Heart right ventricle (tissue), 16 donors: ENCODE data around the gene TMEM134. TPM values are rescaled to one million over a fixed set of nuclear protein-coding genes. Genes with fewer than 3 reads are reported as not detected.

Experiments
- ATAC-seq, 8 donors: fragments of 200-7000 bp; cut with Tn5 transposase; one replicate each; pipeline ENCODE4 v1.9.1; 2020; ENCODE audit warnings: mild to moderate bottlenecking in 8 of 8, moderate library complexity in 8 of 8, moderate number of reproducible peaks in 1 of 8
- DNase-seq, 2 donors: peaks; one replicate each; pipeline ENCODE4 v3.0.0-alpha.2; 2020
- H3K27ac ChIP-seq, 10 donors: fragments of 200-600 bp; sonication (generic) in 2 of 10; one replicate each; pipeline versions ENCODE4 v1.5.0 to v1.8.0; 2020 to 2022; ENCODE audit warnings: mild to moderate bottlenecking in 3 of 10
- H3K27me3 ChIP-seq, 7 donors: fragments of 200-600 bp; one replicate each; pipeline ENCODE4 v1.8.0; 2021 to 2022; ENCODE audit warnings: mild to moderate bottlenecking in 2 of 7
- H3K36me3 ChIP-seq, 9 donors: fragments of 200-600 bp; sonication (generic) in 1 of 9; one replicate each; pipeline versions ENCODE4 v1.5.0 to v1.8.0; 2020 to 2022; ENCODE audit warnings: mild to moderate bottlenecking in 2 of 9
- H3K4me1 ChIP-seq, 9 donors: fragments of 200-600 bp; sonication (generic) in 1 of 9; one replicate each; pipeline versions ENCODE4 v1.5.0 to v1.8.0; 2020 to 2022; ENCODE audit warnings: mild to moderate bottlenecking in 4 of 9
- H3K4me3 ChIP-seq, 10 donors: fragments of 200-600 bp; sonication (generic) in 2 of 10; one replicate each; pipeline versions ENCODE4 v1.5.0 to v1.8.0; 2020 to 2022; ENCODE audit warnings: mild to moderate bottlenecking in 7 of 10, moderate library complexity in 2 of 10
- H3K9me3 ChIP-seq, 11 donors: fragments of 200-600 bp in 10 of 11; sonication (generic) in 2 of 11; one replicate each; pipeline versions ENCODE4 v1.5.0 to v1.8.0; 2013 to 2022; ENCODE audit warnings: mild to moderate bottlenecking in 2 of 11, control low read depth in 1 of 11, moderate library complexity in 1 of 11
- WGBS, 2 donors: extraction: QIAGEN DNeasy Blood & Tissue Kit; methylation state at CpG; one replicate each; pipeline ENCODE4 v1.1.7; 2013; ENCODE audit warnings: inconsistent platforms in 1 of 2; 5-methylcytosine and 5-hydroxymethylcytosine counted together
- intact Hi-C, 10 donors: fragments of 100-400 bp; cut with DNase I; formaldehyde crosslinking; loops; one replicate each; pipeline versions ENCODE4 v1.11.1 to v1.14.2; 2022
- polyA plus RNA-seq, 2 donors: library from polyadenylated mRNA; stranded (reverse); fragments of 200-250 nt; gene quantifications; one replicate each; pipeline ENCODE4 v1.2.3, GENCODE V29; 2013
- total RNA-seq, 10 donors: library from RNA; stranded (reverse); fragmentation: NEBNext Ultra II Directional in 3 of 10; extraction: Animal tissue kit (Norgen Biotek cat#: 25700) in 3 of 10; gene quantifications; one replicate each; pipeline versions ENCODE4 v1.2.1 to v1.2.4, GENCODE V29; 2021 to 2023
- TF ChIP-seq, protein P1 (sequence below), 9 donors: fragments of 200-600 bp; sonication (generic) in 2 of 9; IDR thresholded peaks; one replicate each; pipeline versions ENCODE4 v1.5.0 to v1.8.0; 2021 to 2022; ENCODE audit warnings: antibody characterized with exemption in 9 of 9, mild to moderate bottlenecking in 5 of 9, moderate library complexity in 1 of 9
- donor health status: Arrhythmogenic right ventricular cardiomyopathy.
- donor health status: ischemic (EF 13 %, LVEDD 7.1; RV severe dilation, severe dysfunction).
- donor health status: healthy with polysubstance abuse.
- donor health status: DM: no; HTN: yes; CAD: no.
- donor health status: DM: no; HTN: no; CAD: no.
- donor health status: ischemic (EF 25% LVEDD 6.9; RV normal size, moderate dysfunction).
- donor health status: ischemic (EF 25% LVEDD 5.7; RV mildly dilated, moderate dysfunction).
- donor health status: healthy.
- donor health status: DM: yes; HTN: yes; CAD: no.
- donor health status: Ischemic cardiomyopathy.
- donor health status: ischemic (EF 35%, LVEDD 5.7; RV mildly dilated, moderate dysfunction).
- donor health status: nonischemic (EF 11% LVEDD 7.7; RV severe dilation, severe dysfunction).
- donor health status: DM: yes; HTN: yes; CAD: no.
- donor health status: PGD.
- donor health status: ischemic (EF 29% LVEDD 5.4; RV normal size, mild dysfunction).
- donor health status: nonischemic (EF 23%, LVEDD 6.1; RV moderate dilation, normal function).

Gene TMEM134
- total and polyA plus RNA-seq, 12 donors = 69.8 to 104 (median 81.2) TPM

DNA sequence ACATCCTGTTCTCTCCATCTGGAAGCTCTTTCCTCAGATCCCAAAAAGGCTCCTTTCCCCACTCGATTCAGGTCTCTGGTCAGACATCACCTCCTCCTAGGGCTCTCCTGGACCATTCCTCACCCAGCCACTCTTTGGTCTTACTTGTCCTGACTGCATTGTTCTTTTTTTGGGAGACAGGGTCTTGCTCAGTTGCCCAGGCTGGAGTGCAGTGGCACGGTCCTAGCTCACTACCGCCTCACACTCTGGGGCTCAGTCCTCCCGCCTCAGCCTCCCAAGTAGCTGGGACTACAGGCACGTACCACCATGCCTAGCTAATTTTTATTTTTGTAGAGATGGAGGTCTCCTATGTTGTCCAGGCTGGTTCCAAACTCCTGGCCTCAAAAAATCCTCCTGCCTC, 23.5 kb downstream of the TMEM134 start:
- Histone ChIP-seq H3K36me3 (peaks cover 0 to 19% (median 6%) of the 10 kb centered on the region in 9 donors), H3K4me1 (peaks cover 11 to 59% (median 28%) of the 10 kb centered on the region in 9 donors)

GRCh38 chr11:67442504-67443404, 26.3 kb downstream of the TMEM134 start:
- Histone ChIP-seq H3K27ac (peak overlapping the region; percentile 91 to 99 (median 96)), H3K27me3 (no peaks in the 10 kb centered on the region), H3K36me3 (peaks cover 0 to 47% (median 8%) of the 10 kb centered on the region in 9 donors), H3K4me3 (peak overlapping the region; percentile 54 to 97 (median 83)), H3K9me3 (no peaks in the 10 kb centered on the region), H3K4me1 (peaks cover 14 to 56% (median 40%) of the 10 kb centered on the region in 9 donors)
- peak in 3 of 8 donors; percentile 0 to 1 (median 0) for ATAC-seq
- intact Hi-C loops = loop anchor here in 2 of 10 donors (1.0 to 10.0 kb wide), 2 partner anchors 14 to 898 kb away; partner anchors contain the start of genes ACTN3 (in 1 of the 2), RPS6KB2 (in 1 of the 2) and ZDHHC24 (in 1 of the 2)
- DNase-seq = no peak
- TF ChIP-seq, protein P1, sequence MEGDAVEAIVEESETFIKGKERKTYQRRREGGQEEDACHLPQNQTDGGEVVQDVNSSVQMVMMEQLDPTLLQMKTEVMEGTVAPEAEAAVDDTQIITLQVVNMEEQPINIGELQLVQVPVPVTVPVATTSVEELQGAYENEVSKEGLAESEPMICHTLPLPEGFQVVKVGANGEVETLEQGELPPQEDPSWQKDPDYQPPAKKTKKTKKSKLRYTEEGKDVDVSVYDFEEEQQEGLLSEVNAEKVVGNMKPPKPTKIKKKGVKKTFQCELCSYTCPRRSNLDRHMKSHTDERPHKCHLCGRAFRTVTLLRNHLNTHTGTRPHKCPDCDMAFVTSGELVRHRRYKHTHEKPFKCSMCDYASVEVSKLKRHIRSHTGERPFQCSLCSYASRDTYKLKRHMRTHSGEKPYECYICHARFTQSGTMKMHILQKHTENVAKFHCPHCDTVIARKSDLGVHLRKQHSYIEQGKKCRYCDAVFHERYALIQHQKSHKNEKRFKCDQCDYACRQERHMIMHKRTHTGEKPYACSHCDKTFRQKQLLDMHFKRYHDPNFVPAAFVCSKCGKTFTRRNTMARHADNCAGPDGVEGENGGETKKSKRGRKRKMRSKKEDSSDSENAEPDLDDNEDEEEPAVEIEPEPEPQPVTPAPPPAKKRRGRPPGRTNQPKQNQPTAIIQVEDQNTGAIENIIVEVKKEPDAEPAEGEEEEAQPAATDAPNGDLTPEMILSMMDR (IDR thresholded peaks at IDR 0.05) = no peak
- WGBS, 2 donors = 30 to 33% methylated on average over 45 of the region's 45 CpGs

More for the DNA sequence above, 23.5 kb downstream of the TMEM134 start:
- intact Hi-C loops = loop anchor here in 1 of 10 donors (10.0 kb wide), 1 partner anchor 901 kb away; the partner anchor contains the start of genes ACTN3 and ZDHHC24
- no peak overlapping the region for H3K27ac ChIP-seq
- no peak for ATAC-seq
- H3K9me3 ChIP-seq = no peaks in the 10 kb centered on the region
- 84 to 85% methylated on average over 5 of the region's 5 CpGs for WGBS, 2 donors
- H3K4me3 ChIP-seq = no peak overlapping the region
- DNase-seq = no peak
- TF ChIP-seq, protein P1 (IDR thresholded peaks at IDR 0.05) = no peak
- H3K27me3 ChIP-seq = no peaks in the 10 kb centered on the region

DNA sequence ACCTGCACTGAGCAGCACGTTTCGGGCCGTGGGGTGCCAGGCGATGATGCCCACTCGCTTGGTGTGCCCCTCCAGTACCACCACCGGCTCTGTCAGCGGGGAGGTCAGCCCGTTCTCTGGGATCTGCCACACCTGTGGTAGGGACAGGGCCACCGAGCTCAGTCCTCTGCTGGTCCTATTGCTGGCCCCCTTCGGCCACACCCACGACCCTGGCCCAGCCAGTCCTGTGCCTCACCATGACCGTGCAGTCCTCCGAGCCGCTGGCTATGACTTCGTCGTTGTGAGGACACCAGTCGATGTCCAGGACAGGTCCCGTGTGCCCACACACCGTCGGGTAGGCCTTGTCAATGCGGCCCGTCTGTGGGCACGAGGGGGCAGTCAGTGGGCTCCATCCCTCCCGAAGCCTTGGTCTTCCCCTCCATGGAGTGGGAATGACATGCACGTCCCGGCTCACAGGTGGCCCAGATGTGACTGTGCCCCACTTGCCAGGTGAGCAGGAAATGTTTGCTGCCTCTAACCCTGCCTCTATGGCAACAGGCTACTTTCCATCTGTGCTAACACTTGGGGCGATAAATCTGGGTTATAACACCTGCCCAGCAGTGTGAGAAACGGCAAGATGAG, 27.2 kb downstream of the TMEM134 start:
- Histone ChIP-seq H3K9me3 (no peaks in the 10 kb centered on the region), H3K4me1 (peaks cover 14 to 64% (median 44%) of the 10 kb centered on the region in 9 donors), H3K4me3 (peak overlapping the region in 5 of 10 donors; percentile 82 to 97 (median 92)), H3K27me3 (no peaks in the 10 kb centered on the region), H3K27ac (peak overlapping the region in 2 of 10 donors; percentile 95 to 98), H3K36me3 (peaks cover 0 to 54% (median 10%) of the 10 kb centered on the region in 9 donors)
- no peak for DNase-seq
- intact Hi-C loops = loop anchor here in 1 of 10 donors (10.0 kb wide), 1 partner anchor 897 kb away; the partner anchor contains the start of genes ACTN3 and ZDHHC24
- WGBS, 2 donors = 88 to 89% methylated on average over 28 of the region's 28 CpGs
- TF ChIP-seq, protein P1 (IDR thresholded peaks at IDR 0.05) = no peak
- ATAC-seq = no peak

DNA sequence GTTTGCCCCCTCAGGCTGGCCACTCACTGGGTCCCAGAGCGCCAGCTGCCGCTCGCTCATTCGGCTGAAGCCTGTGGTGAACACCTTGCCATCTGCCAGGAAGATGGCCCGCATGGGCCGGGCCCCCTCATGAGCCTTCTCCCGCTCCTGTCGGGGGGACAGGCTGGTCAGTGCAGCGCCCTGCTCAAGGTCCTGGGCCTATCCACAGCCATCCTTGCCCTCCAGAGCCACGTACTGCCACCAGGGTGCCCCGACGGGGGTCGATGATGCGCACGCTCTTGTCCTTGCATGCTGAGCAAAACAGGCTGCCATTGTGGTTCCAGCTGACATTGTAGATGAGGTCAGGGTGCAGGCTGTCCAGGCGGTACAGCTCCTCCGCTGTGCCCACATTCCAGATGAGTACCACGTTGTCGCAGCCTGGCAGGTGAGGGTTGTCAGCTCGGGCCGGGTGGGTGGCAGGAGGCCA, 27.9 kb downstream of the TMEM134 start:
- no peak for DNase-seq

More for the DNA sequence above, 27.9 kb downstream of the TMEM134 start:
- 92% methylated on average over 21 of the region's 21 CpGs for WGBS, 2 donors
- no peak for ATAC-seq
- TF ChIP-seq, protein P1 (IDR thresholded peaks at IDR 0.05) = no peak
- Histone ChIP-seq H3K4me3 (no peak overlapping the region), H3K36me3 (peaks cover 0 to 55% (median 10%) of the 10 kb centered on the region in 9 donors), H3K4me1 (peaks cover 14 to 66% (median 47%) of the 10 kb centered on the region in 9 donors), H3K9me3 (no peaks in the 10 kb centered on the region), H3K27me3 (no peaks in the 10 kb centered on the region), H3K27ac (peak overlapping the region in 1 of 10 donors; percentile 20)
- intact Hi-C loops = loop anchor here in 1 of 10 donors (10.0 kb wide), 1 partner anchor 896 kb away; the partner anchor contains the start of genes ACTN3 and ZDHHC24
